Measurements from ENCODE around the gene FAM193A.
A peak's percentile ranks its signal among the peaks of the same experiment; 100 is the strongest.

The FAM193A gene

DNA sequence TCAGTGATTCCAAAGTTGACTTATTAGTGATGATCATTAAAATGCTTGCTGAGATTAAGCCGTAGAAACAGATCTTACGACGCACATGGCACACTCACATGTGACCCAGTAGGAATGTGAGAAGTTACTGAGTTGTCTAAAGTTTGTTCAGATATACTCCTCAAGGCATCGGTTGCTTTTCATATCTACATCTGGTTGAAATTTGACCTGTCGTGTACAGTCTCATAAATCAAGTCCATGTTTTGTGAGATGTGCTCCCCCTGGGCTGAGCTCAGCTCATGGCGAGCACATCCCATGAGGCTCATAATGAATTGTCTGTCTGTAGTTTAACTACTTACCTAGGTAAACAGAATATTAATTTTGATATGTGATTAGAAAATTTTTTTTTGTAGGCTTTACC, 152.7 kb downstream of the FAM193A start:
- DNase-seq = no peak

DNA sequence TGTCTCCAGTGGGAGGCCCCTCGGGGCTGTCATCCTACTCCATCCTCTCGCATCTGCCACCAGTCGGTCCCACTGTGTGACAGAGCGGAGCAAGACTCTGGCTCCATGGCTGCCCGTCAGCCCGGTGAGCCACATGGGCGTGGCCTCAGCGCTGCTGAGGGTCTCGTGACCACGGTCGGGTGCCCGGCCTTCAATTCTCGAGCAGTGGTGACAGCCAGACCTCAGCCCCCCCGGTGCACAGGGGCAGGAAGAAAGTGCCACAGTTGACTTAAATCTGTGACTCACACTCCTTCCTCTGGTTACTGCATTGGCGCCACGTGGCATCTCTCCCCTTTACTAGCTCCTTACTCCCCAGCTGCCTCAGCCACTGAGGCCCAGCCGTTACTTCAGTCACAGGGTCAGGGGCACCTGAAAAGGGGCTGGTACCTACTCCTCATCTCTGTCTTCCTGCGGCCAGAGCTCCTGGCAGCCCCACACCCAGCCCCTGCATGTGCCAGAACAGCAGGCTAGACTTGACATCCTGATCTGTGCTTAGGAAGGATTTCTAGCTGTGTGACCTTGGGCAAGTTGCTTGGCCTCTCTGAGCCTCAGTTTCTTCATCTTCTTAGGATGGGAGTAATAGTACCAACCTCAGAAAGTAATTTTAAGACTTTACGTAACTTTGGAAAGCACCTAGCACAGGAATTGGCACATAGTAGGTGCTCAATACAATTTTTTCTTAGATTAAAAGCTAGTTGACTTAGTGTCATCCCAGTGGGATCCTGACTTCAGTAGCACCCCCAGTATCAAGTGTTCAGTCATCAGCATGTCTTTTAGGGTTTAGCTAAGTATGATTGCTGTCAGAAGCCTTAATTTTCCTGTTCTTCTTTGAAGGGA, 153.6 kb downstream of the FAM193A start:
- no peak for DNase-seq

DNA sequence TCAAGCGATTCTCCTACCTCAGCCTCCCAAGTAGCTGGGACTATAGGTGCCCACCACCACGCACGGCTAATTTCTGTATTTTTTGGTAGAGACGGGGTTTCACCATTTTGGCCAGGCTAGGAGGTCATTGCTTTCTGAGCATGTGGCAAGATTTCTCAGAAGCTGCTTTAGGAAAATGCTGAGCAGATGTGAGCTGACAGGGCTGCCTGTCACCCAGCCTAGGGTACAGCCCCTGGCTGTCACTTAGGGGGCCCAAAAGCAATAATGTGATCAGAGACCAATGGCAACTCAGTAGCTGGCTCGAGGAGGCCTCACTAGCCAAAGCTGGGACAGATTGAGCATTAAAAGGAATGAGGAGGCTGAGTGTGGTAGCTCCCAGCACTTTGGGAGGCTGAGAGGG, 154.9 kb downstream of the FAM193A start:
- DNase-seq = no peak

DNA sequence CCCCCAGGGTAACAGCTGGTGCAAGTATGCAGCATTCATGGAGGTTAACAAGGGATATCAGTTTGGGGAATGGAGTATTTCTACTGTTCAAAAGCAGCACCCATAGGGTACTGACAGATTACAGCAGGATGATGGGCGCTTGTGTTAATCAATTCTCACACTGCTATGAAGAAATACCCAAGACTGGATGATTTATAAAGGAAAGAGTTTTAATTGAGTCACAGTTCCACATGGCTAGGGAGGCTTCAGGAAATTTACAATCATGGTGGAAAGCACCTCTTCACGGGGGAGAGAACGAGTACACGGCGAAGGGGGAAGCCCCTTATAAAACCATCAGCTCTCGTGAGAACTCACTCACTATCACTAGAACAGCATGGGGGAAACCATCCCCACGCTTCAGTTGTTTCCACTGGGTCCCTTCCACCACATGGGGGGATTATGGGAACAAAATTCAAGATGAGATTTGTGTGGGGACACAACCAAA, 155.5 kb downstream of the FAM193A start:
- no peak for DNase-seq

DNA sequence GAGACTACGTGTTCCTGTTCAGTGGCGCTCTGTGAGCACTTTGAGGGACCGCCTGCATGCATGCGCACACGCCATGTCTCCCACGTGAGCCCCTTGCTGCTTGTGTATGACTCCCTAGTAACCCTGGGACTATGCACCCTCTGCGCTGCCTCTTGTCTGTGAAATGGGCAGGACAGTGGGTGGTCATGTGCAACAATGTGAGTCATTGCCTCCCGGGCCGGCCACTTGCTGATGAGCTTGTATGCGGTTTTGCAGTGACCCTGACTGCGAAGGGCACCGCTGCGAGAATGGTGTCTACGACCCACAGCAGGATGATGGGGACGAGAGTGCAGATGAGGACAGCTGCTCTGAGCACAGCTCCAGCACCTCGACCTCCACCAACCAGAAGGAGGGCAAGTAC, 158.2 kb downstream of the FAM193A start:
- no peak for DNase-seq

DNA sequence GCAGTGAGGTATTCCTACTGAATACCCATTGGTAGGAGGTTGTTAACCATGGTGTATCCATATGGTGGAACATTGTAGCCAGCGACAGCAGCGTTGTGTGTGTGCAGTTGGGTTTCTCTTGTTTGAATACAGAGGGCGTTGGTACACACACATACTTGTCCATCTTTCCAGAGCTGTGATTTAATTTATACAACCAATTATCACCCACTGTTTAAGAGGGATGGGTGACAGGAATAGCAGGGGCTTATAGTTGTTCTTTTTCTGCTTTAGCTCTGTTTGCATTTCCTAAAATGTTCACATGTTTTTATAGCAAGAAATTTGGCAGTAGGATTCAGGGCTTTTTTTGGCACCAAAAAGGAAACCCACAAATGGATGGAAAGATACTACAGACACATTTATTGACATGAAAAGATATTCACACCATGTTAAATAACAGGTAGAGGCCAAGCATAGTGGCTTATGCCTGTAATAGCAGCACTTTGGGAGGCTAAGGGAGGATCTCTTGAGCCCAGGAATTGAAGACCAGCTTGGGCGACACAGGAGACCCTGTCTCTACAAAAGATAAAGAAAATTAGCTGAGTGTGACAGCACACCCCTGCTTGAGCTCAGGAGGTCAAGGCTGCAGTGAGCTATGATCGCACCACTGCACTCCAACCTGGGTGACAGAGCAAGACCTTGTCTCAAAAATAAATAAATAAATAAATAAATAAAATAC, 159.1 kb downstream of the FAM193A start:
- peak in 5 of 58 donors; percentile 4 to 43 (median 23) for DNase-seq

DNA sequence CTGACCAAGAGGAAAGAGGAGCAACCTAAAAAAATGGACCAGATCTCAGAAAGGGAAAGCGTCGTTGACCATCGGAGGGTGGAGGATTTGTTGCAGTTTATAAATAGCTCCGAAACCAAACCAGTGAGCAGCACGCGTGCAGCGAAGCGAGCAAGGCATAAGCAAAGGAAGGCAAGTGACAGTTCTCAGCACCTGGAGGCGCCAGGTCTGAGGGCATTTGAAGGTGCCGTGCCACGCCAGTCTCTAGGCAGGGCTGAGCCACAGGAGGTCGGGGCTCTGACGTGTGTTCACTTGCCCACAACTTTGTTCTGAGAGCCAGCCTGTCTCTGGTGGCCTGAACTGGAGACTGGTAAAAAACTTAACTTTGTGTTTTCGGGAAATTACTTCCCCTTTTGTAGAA, 160.0 kb downstream of the FAM193A start:
- no peak for DNase-seq

DNA sequence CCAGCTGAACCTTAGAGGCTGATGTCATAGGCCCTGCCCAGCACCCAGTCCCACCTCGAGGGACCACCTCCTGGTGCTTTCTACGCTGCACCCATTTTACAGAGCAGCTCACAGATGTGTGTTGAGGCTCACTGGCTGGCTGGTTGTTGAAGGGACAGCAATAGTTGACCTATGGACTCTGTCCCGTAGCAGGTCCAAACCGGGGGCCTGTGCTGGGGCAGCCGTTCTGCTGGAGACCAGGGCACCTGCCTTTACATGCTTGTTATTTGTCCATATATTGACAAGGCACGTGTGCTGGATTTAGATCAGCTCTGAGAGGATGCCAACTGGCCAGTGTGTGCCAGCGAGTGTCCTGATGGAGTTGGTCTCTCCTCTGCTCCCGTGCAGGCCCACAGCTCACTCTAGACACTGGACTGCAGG, 161.6 kb downstream of the FAM193A start:
- DNase-seq = no peak

DNA sequence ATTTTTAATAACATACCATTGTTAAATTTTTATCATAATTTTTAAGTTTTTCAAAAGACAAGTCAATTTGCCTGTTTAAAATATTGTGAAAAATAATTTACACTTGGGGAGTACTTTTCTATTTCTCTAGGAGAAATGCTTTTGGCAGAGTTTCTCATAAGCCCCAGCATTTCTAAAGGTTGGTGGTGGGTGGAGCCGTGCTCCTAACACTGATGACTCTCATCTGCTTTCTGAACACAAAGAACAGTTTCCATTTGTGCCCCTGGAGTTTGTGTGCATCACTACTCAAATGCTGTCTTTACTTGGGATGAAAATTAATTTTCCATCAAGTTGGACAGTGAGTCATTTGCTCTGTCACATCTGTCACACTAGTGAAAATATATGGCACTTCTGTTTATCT, 162.1 kb downstream of the FAM193A start:
- no peak for DNase-seq

DNA sequence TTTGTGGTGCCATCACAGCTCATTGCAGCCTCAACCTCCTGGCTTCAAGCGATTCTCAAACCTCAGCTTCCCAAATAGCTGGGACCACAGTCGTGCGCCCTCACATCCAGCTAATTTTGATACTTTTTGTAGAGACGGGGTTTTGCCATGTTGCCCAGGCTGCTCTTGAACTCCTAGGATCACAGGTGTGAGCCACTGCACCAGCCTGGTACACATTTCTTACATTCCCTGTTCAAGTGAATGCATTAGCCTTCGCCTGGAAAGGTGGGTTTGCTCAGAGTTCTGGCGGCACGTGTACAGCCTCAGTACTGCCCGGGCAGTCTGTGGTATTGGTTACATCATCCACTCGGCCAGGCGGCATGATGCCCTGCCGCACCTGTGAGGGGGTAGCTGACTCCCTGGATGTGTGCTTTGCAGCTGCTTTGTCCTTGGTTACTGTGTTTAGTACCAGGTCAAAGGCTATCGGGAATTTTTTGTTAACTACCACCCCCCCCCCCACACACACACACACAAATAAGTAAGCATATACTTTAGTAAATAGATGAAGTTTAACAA, 162.6 kb downstream of the FAM193A start:
- DNase-seq = no peak

DNA sequence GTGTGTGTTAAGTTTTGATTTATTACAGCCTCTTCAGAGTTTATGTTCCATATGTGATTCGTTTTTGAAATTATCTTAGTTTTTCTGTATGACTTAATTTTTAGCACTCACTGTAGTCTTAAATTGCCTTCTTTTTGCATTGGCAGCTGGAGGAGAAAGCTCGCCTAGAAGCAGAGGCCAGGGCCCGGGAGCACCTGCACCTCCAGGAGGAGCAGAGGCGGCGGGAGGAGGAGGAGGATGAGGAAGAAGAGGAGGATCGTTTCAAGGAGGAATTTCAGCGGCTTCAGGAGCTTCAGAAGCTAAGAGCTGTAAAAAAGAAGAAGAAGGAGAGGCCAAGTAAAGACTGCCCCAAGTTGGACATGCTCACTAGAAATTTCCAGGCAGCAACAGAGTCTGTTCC, 163.1 kb downstream of the FAM193A start:
- DNase-seq = no peak

DNA sequence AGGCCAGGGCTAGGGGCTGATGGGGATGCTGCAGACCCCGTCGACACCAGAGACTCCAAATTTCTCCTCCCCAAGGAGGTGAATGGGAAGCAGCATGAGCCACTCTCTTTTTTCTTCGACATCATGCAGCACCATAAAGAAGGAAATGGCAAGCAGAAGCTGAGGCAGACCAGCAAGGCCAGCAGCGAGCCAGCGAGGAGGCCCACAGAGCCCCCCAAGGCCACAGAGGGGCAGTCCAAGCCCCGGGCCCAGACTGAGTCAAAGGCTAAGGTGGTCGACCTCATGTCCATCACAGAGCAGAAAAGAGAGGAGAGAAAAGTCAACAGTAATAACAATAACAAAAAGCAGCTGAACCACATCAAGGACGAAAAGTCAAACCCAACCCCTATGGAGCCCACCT, 163.6 kb downstream of the FAM193A start:
- no peak for DNase-seq

DNA sequence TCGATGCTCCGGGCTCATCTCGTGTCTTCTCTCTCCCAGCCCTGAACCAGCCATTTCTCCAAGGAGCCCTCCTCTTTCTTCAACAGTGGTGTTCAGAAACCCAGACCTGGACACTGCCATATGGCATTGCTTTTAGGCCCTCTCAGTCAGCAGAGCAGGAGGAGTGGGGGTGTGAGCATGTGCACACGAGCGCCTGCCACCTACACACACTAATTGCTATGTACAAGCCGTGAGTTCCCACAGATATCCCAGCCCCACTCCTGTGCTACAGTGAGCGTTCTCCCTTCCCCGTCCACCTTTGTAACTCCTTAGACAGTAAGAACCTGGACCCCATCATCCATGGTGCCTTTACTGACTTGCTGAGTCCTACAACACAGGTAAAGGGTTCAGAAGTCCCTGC, 165.9 kb downstream of the FAM193A start:
- DNase-seq = no peak

DNA sequence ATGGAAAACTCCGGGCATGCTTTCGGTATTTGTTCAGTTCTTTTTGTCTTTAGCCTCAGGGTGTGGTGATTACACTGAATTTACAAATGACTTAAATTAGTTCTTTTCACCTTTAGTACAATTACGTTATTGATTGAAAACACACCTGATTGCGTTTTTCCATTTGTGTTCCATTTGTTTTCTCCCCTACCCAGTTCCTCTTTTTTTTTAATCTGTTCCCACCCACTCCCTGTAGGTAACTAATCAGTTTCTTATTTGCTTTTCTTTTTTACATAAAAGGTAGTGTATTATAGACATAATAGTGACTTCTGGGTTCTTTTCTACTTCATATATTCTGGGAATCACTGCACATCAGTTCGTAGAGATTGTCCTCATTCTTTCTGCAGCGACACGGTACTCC, 166.3 kb downstream of the FAM193A start:
- no peak for DNase-seq

DNA sequence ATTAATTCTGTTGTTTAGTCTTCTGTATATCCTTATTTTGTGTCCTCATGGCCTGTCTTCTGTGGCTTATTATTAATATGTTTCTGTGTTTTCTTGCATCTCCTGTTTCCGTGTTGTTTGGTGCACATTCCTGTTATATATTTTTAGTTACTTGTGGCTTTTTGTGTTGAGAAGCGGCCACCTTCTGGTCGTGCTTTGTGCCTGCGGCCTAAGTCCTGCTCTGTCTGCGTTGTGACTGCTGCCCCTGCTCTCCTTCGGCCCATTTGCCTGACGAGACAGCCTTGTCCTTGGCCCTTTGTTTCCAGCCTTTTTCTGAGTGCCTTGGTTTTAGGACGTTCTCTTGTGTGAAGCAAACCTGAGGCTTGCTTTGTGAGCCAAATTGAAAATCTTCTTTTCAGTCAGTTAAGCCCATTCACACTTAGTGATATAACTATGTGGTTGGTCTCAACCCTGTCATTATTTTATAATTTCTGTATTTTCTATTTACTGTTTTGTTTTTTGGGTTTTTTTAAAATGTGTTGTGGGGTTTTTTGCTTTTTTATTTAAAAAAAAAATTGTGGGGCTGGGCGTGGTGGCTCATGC, 175.9 kb downstream of the FAM193A start:
- no peak for DNase-seq

DNA sequence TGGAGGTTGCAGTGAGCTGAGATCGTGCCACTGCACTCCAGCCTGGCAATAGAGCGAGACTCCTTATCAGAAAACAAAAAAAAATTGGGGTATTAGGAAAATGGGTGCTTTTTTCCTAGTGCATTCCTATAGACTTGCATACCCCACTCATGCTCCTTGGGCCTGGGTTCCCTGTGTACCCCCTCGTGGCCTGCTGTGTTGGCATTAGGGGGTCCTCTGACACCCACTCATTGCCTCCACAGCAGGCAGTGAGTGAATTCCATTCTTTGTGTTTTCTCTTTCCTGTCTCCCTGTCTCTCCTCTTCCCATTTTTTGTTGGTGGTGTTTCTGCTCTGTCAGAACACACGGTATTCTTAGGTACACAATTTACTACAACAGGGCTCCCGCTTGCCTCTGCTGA, 176.9 kb downstream of the FAM193A start:
- DNase-seq = no peak

DNA sequence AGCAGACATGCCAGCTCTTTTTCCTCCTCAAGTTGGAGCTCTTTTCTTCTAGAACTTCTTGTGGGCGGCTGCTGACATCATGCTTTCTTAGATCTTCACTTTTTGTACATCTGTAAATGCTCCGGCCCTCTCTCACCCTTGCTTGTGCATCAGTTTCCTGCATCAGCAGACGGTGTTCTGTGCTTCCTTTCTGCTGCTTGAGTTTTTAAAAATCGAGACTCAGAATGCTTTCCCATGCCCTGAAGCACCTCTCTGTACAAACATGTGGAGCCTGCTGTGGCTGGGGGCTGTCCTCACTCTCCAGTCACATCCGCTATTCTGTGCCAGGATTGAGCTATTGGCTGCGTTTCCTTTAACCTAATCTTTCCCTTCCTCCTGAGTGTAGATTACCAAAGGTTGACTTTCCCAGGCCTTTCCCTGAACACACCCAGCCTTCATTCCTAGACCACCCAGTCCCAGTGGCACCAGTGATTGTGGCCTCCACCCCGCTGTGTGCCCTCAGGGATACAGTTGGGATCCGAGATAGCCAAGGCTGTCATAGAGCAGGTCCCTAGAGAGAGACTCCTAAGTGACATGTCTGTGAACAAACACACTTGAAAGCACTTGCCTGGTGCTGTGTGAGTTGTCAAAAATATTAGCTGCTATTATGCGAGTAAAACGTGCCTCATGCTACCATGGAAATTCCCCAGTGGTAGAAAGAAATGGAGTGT, 177.8 kb downstream of the FAM193A start:
- peak in 1 of 58 donors; percentile 13 for DNase-seq

DNA sequence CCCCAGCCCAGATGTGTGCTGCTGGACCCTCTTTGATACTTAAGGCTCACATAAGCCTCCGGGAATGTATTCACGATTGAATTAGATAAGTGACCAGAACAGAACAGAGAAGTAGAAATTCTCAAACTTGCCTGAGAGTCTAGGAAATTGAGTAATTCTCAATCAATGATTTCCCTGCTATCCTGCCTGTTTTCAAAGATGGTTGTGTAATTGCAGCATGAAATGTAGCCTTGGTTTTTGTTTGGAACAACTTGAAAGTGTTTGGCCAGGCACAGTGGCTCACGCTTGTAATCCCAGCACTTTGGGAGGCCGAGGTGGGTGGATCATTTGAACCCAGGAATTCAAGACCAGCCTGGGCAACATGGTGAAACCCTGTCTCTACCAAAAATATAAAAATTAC, 178.5 kb downstream of the FAM193A start:
- DNase-seq = no peak

DNA sequence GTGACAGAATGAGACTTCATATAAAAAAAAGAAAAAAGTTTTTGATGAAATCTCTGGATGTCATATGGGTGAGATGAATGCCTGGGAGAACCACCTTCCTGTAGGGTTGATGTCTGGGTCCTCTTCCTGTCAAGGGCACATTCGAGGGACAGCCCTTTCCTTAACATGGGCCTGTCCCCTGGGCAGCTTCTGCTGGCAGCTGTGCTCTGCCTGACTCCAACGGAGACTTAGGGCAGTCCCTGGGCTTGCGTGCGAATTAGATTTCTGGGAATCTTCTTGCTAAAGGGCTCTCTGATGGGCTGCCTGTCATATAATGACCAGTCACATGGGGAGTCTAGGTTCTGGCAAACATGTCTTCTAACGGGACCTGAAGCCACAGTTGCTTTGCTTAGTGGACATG, 179.0 kb downstream of the FAM193A start:
- DNase-seq = no peak

DNA sequence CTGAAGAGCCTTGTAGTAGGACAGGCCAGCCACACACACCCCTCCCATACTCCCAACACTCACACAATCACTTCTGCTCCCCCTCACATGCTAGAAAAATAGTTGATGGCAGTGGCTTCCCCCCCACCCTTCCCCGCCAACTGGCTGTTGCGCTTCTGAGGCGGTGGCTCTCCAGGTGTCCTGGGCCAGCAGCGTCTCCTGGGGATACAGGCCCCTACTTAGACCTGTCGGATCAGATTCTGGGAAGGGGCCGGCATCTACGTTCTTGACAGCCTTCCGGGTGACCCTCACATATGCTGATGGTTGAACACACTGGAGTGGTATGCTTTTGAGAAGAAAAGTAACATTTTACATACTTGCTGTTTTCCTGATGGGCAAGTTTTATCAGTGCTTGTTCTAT, 179.8 kb downstream of the FAM193A start:
- DNase-seq = no peak

DNA sequence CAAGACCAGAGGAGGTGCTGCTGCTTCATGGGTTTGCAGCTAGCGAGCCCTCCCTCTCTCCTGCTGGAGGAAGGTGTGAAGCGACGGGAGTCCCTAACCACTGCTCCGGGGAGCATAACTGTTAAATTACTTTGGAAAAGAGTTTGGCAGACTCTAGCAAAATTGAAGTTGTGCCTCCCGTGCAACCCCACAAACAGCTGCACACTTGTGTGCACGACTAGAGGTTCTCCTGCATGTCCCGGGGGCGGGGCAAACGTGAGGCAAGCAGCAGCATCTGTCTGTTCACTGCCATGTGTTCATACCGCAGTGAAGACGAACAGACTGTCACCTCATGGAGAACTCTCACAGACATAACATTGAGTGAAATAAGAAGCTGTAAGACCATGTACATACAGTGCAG, 185.1 kb downstream of the FAM193A start:
- no peak for DNase-seq

Measured in anterior cingulate cortex (tissue), 58 donors.